ENCODE data around the gene AMN.

GRCh38 chr14:102955636-102956408 lies 33.4 kb downstream of the AMN start:
- TF ChIP-seq CTCF (IDR thresholded peaks at IDR 0.05) (no peak), EZH2 (IDR thresholded peaks at IDR 0.05; ENCODE audit: borderline replicate concordance, insufficient read depth, low read depth, low read length, poor library complexity, severe bottlenecking) (no peak)
